Activated CD4-positive, alpha-beta T cell treated with anti-CD3 and anti-CD28 coated beads for 4 hours (primary cell): Measurements from ENCODE around the gene SRSF2.
A peak's percentile ranks its signal among the peaks of the same experiment; 100 is the strongest.
"Not testable (repeated sequence)": the region's sequence is repeated elsewhere in the genome, so short reads cannot be mapped to it uniquely, and the experiment has no call there.

Source experiments
- DNase-seq, 2 donors: peaks; one replicate each; pipeline ENCODE4 v3.0.0-alpha.2; 2020

The SRSF2 gene

GRCh38 chr17:76737676-76738467 is 741 bp upstream of the SRSF2 start, which contains the start of gene MFSD11:
MFSD11 (plus strand) TSS chr17:76738119; CDS start chr17:76738353, 234 bp downstream.
- peak; percentile 88 to 92 for DNase-seq

- DNase-seq: peak; percentile 64 to 72
Observed at GRCh38 chr17:76736349-76737081, 616 bp downstream of the SRSF2 start.

GRCh38 chr17:76735586-76736348 is 1.4 kb downstream of the SRSF2 start:
- no peak for DNase-seq

- DNase-seq: no peak
Observed at GRCh38 chr17:76735006-76735405, 2.1 kb downstream of the SRSF2 start.

- no peak for DNase-seq
Observed at GRCh38 chr17:76734080-76734840, 2.9 kb downstream of the SRSF2 start.

GRCh38 chr17:76733618-76733957 is 3.5 kb downstream of the SRSF2 start:
- DNase-seq: no peak

GRCh38 chr17:76732734-76733617 is 4.2 kb downstream of the SRSF2 start:
- no peak for DNase-seq

- DNase-seq: not testable (repeated sequence)
Observed at GRCh38 chr17:76731800-76732733, 5.1 kb downstream of the SRSF2 start.

GRCh38 chr17:76727745-76728456 is 9.2 kb downstream of the SRSF2 start:
- DNase-seq: no peak

GRCh38 chr17:76726776-76727718 is 10.1 kb downstream of the SRSF2 start, which contains the start of gene METTL23:
METTL23 (plus strand) TSS chr17:76726839; CDS start chr17:76729711, 2,872 bp downstream.
- DNase-seq: peak; percentile 74 to 77

- DNase-seq: peak; percentile 90 to 94
Observed at GRCh38 chr17:76726231-76726775, 10.8 kb downstream of the SRSF2 start, which contains the start of gene JMJD6. JMJD6 (minus strand) TSS chr17:76726606; CDS start chr17:76726475, 131 bp downstream.

- DNase-seq: peak; percentile 66 to 68
Observed at GRCh38 chr17:76725580-76726230, 11.4 kb downstream of the SRSF2 start.

GRCh38 chr17:76723812-76724211 is 13.3 kb downstream of the SRSF2 start:
- DNase-seq: no peak

- DNase-seq: not testable (repeated sequence)
Observed at GRCh38 chr17:76722977-76723376, 14.2 kb downstream of the SRSF2 start.

- no peak for DNase-seq
Observed at GRCh38 chr17:76722279-76722678, 14.9 kb downstream of the SRSF2 start.

- no peak for DNase-seq
Observed at GRCh38 chr17:76721463-76721862, 15.7 kb downstream of the SRSF2 start.

- DNase-seq: no peak
Observed at GRCh38 chr17:76720941-76721340, 16.2 kb downstream of the SRSF2 start.
